OCI-LY3 (cell line): ENCODE data around the gene CHIT1.

Experiments used
- H2AFZ ChIP-seq: fragments of 200-600, 300-600 bp; shearing (Covaris generic); 2 replicates; pipeline ENCODE4 v1.6.0; 2014; ENCODE audit warnings: antibody characterized with exemption, low read depth, low read length
- H3K27ac ChIP-seq: fragments of 200-600, 300-600 bp; sonication (generic); 2 replicates; pipeline ENCODE4 v1.5.1; 2014; ENCODE audit warnings: mild to moderate bottlenecking, low read length, moderate library complexity, mixed read lengths
- H3K27me3 ChIP-seq: fragments of 200-600, 300-600 bp; sonication (generic); 2 replicates; pipeline ENCODE4 v1.6.1; 2014; ENCODE audit warnings: low read depth, low read length, mixed read lengths
- H3K36me3 ChIP-seq: fragments of 200-600, 300-600 bp; sonication (generic); replicated peaks from 2 replicates; pipeline ENCODE3; 2014; ENCODE audit warnings: low read depth, low read length, mixed read lengths
- H3K4me1 ChIP-seq: fragments of 300-600, 200-600 bp; sonication (generic); 2 replicates; pipeline ENCODE4 v1.6.1; 2014; ENCODE audit warnings: low read length, mixed read lengths
- H3K4me2 ChIP-seq: fragments of 200-600, 300-600 bp; sonication (generic); 2 replicates; pipeline ENCODE4 v1.6.1; 2014; ENCODE audit warnings: low read length, mixed read lengths
- H3K4me3 ChIP-seq: fragments of 300-600, 200-600 bp; sonication (generic); 2 replicates; pipeline ENCODE4 v1.5.1; 2014; ENCODE audit warnings: antibody characterized with exemption, mild to moderate bottlenecking, low read length, moderate library complexity
- H3K79me2 ChIP-seq: fragments of 300-600, 200-600 bp; shearing (Covaris generic); 2 replicates; pipeline ENCODE4 v1.6.1; 2014; ENCODE audit warnings: mild to moderate bottlenecking, low read length, mixed read lengths
- H3K9ac ChIP-seq: fragments of 300-600, 200-600 bp; shearing (Covaris generic); 2 replicates; pipeline ENCODE4 v1.6.0; 2014; ENCODE audit warnings: mild to moderate bottlenecking, low read length, moderate library complexity
- H3K9me3 ChIP-seq: fragments of 200-600, 300-600 bp; shearing (Covaris generic); 2 replicates; pipeline ENCODE4 v1.6.1; 2014; ENCODE audit warnings: low read length, mixed read lengths; ENCODE audit not compliant: insufficient read depth
- H4K20me1 ChIP-seq: fragments of 200-600, 300-600 bp; sonication (generic); 2 replicates; pipeline ENCODE4 v1.6.1; 2016; ENCODE audit warnings: low read length, mixed read lengths; ENCODE audit not compliant: insufficient read depth
- EZH2phosphoT487 ChIP-seq: fragments of 200-600 bp; shearing (Covaris generic); IDR thresholded peaks from 2 replicates; pipeline ENCODE4 v1.6.1; 2018; ENCODE audit warnings: antibody characterized with exemption, mixed run types, low read depth
- TF ChIP-seq, protein P1 (sequence below): fragments of 200-600, 300-600 bp; sonication (generic); IDR thresholded peaks from 2 replicates; pipeline ENCODE4 v1.5.1; 2014; ENCODE audit warnings: antibody characterized with exemption, low read length, low read depth

CHIT1 gene

DNA sequence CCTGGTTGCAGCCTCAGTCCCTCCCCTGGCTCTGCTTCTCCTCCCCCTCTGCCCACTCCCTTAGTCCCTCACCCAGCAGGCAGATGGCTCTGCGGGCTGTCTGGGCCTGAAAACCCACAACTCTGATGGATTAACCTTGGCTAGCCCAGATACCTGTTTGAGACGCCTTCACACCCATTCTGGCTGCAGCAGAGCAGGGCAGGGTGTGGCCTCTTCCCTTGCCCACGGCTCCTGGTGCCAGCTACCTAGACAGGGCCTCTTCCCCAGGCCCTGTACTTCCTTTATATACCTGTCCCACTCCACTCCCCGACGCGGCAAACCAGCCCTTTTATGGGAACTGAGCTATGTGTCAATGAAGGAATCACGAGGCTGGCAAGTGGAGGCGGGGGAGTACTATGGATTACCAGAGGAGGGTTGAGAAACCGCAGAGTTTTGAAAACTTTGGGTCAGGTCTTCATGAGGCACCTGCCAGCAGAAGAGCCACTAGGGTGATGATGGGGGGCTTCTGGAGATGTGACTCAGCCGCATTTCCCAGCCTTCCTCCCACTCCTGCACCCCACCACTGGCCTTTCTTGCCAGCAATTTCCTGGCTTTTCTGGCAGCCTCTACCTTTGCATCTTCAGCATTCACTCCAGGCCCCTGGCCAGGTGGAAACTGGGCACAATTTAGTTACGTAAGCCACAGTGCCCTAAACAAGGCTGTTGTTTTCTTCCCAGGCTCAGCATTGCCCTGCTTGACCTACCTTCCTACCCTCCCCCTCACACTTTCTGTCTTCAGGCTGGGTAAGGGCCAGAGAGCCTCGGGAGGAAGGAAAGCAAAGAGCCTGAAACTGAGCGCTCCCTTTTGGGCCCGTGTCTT is 42.8 kb downstream of the CHIT1 start, which contains the start of gene CHI3L1:
TSS of gene CHI3L1 (minus strand) at position 259 of the 858 bp plus-strand sequence. CDS start at position 178, 81 bp downstream.
- no peak within 1 kb of the TSS; the same call in 1 of the 2 replicates for H2AFZ ChIP-seq
- H3K79me2 ChIP-seq, result no peaks in the 10 kb centered on the region
- H3K9me3 ChIP-seq, result no peaks in the 10 kb centered on the region
- H3K9ac ChIP-seq, result no peak within 1 kb of the TSS
- H3K27ac ChIP-seq, result no peak within 1 kb of the TSS
- no peak within 1 kb of the TSS for H3K4me2 ChIP-seq
- no peak within 1 kb of the TSS for H3K4me3 ChIP-seq
- peaks cover 23% of the 10 kb centered on the region for H3K4me1 ChIP-seq
- no peaks in the 10 kb centered on the region for H4K20me1 ChIP-seq
- no peaks in the 10 kb centered on the region for H3K36me3 ChIP-seq
- TF ChIP-seq EZH2phosphoT487, result no peak
- TF ChIP-seq, protein P1, sequence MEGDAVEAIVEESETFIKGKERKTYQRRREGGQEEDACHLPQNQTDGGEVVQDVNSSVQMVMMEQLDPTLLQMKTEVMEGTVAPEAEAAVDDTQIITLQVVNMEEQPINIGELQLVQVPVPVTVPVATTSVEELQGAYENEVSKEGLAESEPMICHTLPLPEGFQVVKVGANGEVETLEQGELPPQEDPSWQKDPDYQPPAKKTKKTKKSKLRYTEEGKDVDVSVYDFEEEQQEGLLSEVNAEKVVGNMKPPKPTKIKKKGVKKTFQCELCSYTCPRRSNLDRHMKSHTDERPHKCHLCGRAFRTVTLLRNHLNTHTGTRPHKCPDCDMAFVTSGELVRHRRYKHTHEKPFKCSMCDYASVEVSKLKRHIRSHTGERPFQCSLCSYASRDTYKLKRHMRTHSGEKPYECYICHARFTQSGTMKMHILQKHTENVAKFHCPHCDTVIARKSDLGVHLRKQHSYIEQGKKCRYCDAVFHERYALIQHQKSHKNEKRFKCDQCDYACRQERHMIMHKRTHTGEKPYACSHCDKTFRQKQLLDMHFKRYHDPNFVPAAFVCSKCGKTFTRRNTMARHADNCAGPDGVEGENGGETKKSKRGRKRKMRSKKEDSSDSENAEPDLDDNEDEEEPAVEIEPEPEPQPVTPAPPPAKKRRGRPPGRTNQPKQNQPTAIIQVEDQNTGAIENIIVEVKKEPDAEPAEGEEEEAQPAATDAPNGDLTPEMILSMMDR, result no peak
- H3K27me3 ChIP-seq, result peaks cover 34% of the 10 kb centered on the region

DNA sequence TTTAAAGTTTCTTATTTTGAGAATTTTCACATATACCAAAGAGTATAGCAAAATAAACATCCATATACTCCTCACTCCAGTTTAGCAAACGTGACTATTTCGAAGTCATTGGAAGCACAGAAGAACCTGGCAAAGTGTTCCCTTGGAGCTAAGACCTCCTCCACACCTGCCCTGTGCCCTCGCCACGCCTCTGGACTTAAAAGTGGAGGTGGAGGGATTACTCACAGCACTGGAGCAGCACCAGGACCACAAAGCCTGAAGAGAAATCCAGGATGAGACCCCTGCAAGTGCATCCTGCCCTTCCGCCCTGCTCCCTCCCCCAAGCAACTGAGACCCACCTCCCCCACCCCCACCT is 43.4 kb downstream of the CHIT1 start:
- no peaks in the 10 kb centered on the region for H3K36me3 ChIP-seq
- no peak overlapping the region for H3K4me3 ChIP-seq
- H4K20me1 ChIP-seq, result no peaks in the 10 kb centered on the region
- no peak overlapping the region for H2AFZ ChIP-seq
- no peak overlapping the region for H3K4me2 ChIP-seq
- H3K4me1 ChIP-seq, result peaks cover 23% of the 10 kb centered on the region
- no peaks in the 10 kb centered on the region for H3K79me2 ChIP-seq
- no peak for TF ChIP-seq EZH2phosphoT487
- TF ChIP-seq, protein P1, result no peak
- no peak overlapping the region for H3K9ac ChIP-seq
- H3K27me3 ChIP-seq, result peaks cover 39% of the 10 kb centered on the region
- H3K9me3 ChIP-seq, result no peaks in the 10 kb centered on the region
- H3K27ac ChIP-seq, result no peak overlapping the region

DNA sequence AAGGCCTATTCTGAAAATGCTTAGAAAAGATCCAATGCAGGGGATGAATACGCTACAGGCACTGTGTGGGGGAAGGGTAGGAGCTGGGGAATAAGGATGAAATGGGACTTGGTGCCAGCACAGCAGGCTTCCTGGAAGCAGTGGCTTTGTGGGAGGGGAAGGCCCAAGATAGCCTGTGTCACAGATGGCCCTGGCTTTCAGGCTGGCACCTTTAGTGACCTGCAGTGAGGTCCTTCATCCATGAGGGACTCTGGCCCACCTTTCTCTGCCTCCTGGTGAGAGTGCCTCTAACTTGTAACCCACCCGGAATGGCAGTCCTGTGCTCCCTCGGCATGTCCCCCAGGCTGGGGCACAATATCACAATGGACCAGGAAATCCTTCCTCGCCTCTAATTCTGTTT is 43.9 kb downstream of the CHIT1 start:
- Histone ChIP-seq H3K27ac (no peak overlapping the region), H4K20me1 (no peaks in the 10 kb centered on the region), H3K27me3 (peaks cover 42% of the 10 kb centered on the region), H3K4me1 (peaks cover 26% of the 10 kb centered on the region), H3K79me2 (no peaks in the 10 kb centered on the region), H3K4me3 (no peak overlapping the region), H3K36me3 (no peaks in the 10 kb centered on the region), H2AFZ (no peak overlapping the region), H3K9me3 (no peaks in the 10 kb centered on the region), H3K4me2 (no peak overlapping the region), H3K9ac (no peak overlapping the region)
- TF ChIP-seq, protein P1, result no peak
- TF ChIP-seq EZH2phosphoT487, result no peak

DNA sequence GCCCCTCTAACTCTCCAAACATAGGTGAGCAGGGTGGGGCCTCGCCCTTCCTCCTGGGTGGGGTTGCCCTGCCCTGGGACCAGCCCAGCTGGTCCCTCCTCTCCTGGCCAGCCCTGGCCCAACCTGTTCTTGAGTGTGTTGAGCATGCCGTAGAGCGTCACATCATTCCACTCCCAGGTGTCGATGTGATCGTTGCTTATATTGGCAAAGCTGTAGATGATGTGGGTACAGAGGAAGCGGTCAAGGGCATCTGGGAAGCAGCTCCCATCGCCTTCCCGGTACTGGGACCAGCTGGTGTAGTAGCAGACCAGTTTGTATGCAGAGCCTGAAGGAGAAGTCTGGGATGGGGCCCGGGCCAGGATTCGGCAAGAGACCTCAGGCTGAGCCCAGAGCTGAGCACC is 44.4 kb downstream of the CHIT1 start:
- Histone ChIP-seq H4K20me1 (no peaks in the 10 kb centered on the region), H3K4me1 (peaks cover 28% of the 10 kb centered on the region), H3K9ac (no peak overlapping the region), H3K4me3 (no peak overlapping the region), H2AFZ (no peak overlapping the region), H3K27ac (no peak overlapping the region), H3K9me3 (no peaks in the 10 kb centered on the region), H3K4me2 (no peak overlapping the region), H3K36me3 (no peaks in the 10 kb centered on the region), H3K27me3 (peaks cover 45% of the 10 kb centered on the region), H3K79me2 (no peaks in the 10 kb centered on the region)
- TF ChIP-seq, protein P1, result no peak
- no peak for TF ChIP-seq EZH2phosphoT487
